Measurements from ENCODE around the gene PBLD.
"Not testable (repeated sequence)": the region's sequence is repeated elsewhere in the genome, so short reads cannot be mapped to it uniquely, and the experiment has no call there.

Gene PBLD

DNA sequence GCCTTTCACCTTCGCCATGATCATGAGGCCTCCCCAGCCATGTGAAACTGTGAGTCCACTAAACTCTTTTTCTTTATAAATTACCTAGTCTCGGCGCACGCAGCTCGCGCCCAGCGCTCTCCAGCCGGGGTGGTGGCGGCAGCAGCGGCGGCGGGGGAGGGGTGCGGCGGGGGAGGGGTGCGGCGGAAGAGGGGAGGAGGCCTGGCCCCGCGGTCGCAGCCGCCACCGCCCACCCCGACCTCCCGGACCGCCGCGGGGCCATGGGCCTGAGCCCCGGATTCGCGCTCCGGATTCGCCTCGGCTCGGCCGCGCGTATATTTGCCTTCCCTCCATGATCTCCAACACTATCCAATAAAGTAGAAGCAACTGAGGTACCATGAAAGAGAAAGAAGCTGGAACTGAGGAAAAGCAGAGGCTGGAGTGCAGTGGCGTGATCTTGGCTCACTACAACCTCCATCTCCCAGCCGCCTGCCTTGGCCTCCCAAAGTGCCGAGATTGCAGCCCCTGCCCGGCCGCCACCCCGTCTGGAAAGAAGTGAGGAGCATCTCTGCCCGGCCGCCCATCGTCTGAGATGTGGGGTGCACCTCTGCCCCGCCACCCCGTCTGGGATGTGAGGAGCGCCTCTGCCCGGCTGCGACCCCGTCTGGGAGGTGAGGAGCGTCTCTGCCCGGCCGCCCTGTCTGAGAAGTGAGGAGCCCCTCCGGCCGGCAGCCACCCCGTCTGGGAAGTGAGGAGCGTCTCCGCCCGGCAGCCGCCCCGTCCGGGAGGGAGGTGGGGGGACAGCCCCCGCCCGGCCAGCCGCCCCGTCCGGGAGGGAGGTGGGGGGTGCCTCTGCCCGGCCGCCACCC, 53.6 kb downstream of the PBLD start:
- not testable (repeated sequence) for DNase-seq (ENCODE audit: low spot score); H3K4me1 Mint-ChIP-seq (ENCODE audit: low read depth); H3K27ac Mint-ChIP-seq; H3K36me3 Mint-ChIP-seq (ENCODE audit: low read depth); H3K4me3 Mint-ChIP-seq; H3K27me3 Mint-ChIP-seq (ENCODE audit: low read depth)
- H3K9me3 Mint-ChIP-seq, result peaks cover 20% of the 10 kb centered on the region

DNA sequence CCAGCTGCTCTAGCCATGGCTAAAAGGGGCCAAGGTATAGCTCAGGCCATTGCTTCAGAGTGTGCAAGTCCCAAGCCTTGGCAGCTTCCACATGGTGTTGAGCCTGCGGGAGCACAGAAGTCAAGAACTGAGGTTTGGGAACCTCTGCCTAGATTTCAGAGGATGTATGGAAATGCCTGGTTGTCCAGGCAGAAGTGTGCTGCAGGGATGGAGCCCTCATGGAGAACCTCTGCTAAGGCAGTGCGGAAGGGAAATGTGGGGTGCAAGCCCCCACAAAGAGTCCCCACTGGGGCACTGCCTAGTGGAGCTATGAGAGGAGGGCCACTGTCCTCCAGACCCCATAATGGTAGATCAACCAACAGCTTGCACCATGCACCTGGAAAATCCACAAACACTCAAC, 54.9 kb downstream of the PBLD start:
- H3K27me3 Mint-ChIP-seq (ENCODE audit: low read depth); H3K4me1 Mint-ChIP-seq (ENCODE audit: low read depth); DNase-seq (ENCODE audit: low spot score); H3K27ac Mint-ChIP-seq; H3K4me3 Mint-ChIP-seq; H3K36me3 Mint-ChIP-seq (ENCODE audit: low read depth): not testable (repeated sequence)
- peaks cover 20% of the 10 kb centered on the region for H3K9me3 Mint-ChIP-seq

DNA sequence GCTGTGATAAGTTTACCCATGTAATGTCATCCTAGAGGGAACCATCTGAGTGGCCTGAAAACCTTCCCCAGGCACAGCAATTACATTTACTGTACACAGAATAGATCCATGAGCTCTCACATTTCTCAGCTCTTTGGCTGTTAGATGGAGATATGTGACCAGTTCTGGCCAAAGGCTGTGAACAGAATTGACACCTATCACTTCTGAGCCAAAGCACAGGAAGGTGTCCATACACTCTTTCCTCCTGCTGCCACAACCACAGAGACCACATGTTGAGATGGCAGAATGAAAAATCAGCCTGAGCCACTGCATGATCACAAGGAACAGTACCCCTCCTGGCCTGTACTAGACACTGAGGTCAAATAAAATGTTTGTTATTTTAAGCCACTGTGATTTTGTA, 56.5 kb downstream of the PBLD start:
- H3K27me3 Mint-ChIP-seq (ENCODE audit: low read depth), result no peaks in the 10 kb centered on the region
- no peak overlapping the region for H3K4me3 Mint-ChIP-seq
- peaks cover 20% of the 10 kb centered on the region for H3K9me3 Mint-ChIP-seq
- no peak overlapping the region for H3K27ac Mint-ChIP-seq
- peaks cover 2% of the 10 kb centered on the region for H3K36me3 Mint-ChIP-seq (ENCODE audit: low read depth)
- no peaks in the 10 kb centered on the region for H3K4me1 Mint-ChIP-seq (ENCODE audit: low read depth)
- no peak for DNase-seq (ENCODE audit: low spot score)

DNA sequence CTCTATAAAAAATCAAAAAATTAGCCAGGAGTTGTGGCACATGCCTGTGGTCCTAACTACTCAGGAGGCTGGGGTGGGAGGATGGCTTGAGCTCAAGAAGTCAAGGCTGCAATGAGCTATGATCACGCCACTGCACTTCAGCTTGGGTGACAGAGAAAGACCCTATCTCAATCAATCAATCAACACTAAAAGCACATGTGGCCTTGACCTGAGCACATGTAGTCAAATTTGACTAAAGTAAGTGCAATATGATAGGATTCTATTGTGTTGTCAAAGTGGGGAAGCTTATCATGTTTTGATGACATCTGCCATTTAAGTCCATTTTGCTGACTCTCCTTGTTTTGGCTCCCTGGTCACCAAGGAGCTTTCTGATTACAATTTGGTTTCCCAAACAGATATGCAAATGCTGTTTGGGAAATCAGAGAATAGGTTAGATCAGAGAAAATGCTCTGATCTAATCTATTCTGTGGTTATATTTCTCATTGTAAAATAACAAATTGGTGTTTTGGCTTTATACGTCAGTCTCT, 57.1 kb downstream of the PBLD start:
- Mint-ChIP-seq H3K27me3 (ENCODE audit: low read depth) (no peaks in the 10 kb centered on the region), H3K27ac (no peak overlapping the region), H3K36me3 (ENCODE audit: low read depth) (peaks cover 2% of the 10 kb centered on the region), H3K9me3 (peaks cover 20% of the 10 kb centered on the region), H3K4me3 (no peak overlapping the region), H3K4me1 (ENCODE audit: low read depth) (no peaks in the 10 kb centered on the region)
- DNase-seq (ENCODE audit: low spot score), result no peak

DNA sequence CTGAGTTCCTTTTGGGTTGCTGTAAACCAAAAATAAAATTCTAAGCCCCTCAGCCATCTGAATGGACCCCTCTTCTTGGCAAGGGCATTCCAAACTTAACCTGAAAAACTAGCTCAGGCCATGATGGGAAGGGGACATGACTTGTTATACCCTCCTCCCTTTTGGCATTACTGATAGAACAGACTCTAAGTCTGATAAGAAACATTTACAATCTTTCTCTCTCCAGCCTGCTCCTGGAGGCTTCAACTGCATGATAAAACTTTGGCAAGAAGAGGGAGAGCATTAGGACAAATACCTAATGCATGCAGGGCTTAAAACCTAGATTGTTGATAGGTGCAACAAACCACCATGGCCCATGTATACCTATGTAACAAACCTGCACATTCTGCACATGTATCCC, 59.9 kb downstream of the PBLD start:
- Mint-ChIP-seq H3K27ac (no peak overlapping the region), H3K9me3 (peaks cover 11% of the 10 kb centered on the region)

DNA sequence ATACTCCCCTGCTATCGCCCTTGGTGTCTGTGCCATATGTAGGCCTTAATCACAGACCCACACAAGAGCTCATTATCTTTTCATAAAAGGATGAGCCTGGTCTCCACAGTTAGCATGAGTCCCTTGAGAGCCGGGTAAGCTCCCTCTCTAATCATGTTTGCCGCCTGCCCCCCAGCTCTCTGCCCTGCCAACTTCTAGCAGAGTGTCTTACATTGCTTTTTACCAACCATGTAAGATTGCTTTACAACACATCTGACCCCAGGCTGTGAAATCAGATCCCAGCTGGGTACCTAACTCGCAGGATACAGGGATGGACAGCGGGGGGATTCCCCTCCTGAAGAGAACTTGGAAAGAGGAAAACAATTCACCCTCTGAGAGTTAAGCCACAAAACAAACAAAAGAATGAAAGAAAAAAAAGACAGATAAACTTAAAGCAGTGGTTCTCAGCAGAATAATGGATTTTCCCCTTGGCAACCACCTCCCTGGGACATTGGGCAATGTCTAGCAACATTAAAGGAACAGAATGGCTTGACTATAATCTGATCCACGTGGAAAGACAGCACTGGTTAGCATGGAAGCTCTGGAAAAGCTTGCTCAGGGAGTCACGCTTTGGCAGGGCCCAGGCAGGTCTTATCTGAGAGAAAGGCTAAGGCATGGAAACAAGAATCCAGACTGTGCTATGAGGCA, 61.4 kb downstream of the PBLD start:
- no peak for DNase-seq (ENCODE audit: low spot score)
- Mint-ChIP-seq H3K9me3 (no peaks in the 10 kb centered on the region), H3K27me3 (ENCODE audit: low read depth) (peaks cover 4% of the 10 kb centered on the region), H3K4me1 (ENCODE audit: low read depth) (no peaks in the 10 kb centered on the region), H3K4me3 (no peak overlapping the region), H3K27ac (no peak overlapping the region), H3K36me3 (ENCODE audit: low read depth) (no peaks in the 10 kb centered on the region)

More for the DNA sequence above, 59.9 kb downstream of the PBLD start:
- Mint-ChIP-seq H3K36me3 (ENCODE audit: low read depth) (peaks cover 2% of the 10 kb centered on the region), H3K4me1 (ENCODE audit: low read depth) (no peaks in the 10 kb centered on the region), H3K27me3 (ENCODE audit: low read depth) (peaks cover 4% of the 10 kb centered on the region), H3K4me3 (no peak overlapping the region)
- DNase-seq (ENCODE audit: low spot score), result no peak

DNA sequence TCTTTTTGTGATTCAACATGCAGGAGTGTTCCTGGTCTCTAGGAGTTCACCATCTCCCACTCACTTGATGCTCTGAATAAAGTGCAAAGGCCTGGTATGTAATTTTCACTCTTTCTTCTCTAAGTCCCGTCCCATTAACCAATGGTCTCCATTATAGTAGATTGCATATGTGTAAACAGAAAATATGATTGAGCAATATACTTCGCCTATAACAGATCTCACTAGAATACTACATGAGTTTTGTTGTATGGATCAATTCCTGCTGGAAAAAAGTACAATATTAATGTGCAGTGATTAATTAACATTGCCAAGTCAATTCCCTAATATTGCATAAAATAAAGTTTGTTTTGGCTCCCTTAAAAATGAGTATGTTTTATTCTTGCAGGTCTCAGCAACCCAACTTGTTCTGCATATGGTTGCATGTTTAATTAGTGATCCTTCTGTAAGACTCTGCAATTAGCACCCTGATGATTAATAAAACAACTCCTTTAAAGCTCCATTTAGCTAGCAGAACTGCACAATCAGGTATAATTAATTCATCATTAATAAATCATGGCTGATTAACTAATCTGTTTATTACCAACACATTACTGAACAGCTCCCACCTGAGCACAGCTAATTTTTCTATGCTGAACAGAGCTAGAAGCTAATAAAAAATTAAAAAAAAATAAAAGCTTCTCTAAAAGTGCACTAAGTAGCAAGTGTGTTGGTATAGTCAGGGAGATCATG, 63.0 kb downstream of the PBLD start:
- Mint-ChIP-seq H3K27ac (no peak overlapping the region), H3K9me3 (no peaks in the 10 kb centered on the region), H3K4me1 (ENCODE audit: low read depth) (no peaks in the 10 kb centered on the region), H3K27me3 (ENCODE audit: low read depth) (peaks cover 4% of the 10 kb centered on the region), H3K36me3 (ENCODE audit: low read depth) (no peaks in the 10 kb centered on the region), H3K4me3 (no peak overlapping the region)
- DNase-seq (ENCODE audit: low spot score), result no peak

DNA sequence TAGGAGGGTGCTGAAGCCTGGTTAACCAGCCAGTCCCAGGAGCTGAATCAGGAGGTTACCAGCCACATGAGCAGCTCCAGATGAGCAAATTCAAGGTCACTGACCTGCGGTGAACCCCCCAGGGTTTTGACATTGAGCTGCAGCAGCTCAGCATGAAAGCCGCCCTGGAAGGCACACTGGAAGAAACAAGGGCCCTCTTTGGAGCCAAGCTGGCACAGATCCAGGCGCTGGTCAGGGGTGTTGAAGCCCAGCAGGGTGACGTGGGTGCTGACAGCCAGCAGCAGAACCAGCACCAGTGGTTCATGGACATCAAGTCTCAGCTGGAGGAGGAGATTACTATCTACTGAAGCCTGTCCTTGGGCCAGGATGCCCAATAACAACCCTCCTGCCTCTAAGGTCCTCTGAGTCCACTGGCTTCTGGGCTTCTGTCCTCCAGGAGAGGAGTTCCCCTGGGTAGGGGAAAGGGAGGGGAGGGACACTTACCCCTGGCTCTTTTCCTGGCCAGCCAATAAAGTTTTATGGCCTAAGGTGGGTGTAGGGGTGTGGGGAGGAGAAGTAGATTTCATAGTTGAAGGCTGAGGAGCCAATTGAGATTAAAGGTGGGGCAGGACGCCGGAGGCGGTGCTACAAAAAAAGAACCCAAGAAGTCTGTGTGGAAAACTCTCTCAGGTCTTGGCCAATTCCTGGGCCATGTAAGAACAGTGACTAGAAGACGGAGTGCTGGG, 71.4 kb downstream of the PBLD start:
- no peaks in the 10 kb centered on the region for H3K4me1 Mint-ChIP-seq (ENCODE audit: low read depth)
- H3K36me3 Mint-ChIP-seq (ENCODE audit: low read depth), result no peaks in the 10 kb centered on the region
- no peaks in the 10 kb centered on the region for H3K9me3 Mint-ChIP-seq
- no peak overlapping the region for H3K27ac Mint-ChIP-seq
- peaks cover 9% of the 10 kb centered on the region for H3K27me3 Mint-ChIP-seq (ENCODE audit: low read depth)
- no peak overlapping the region for H3K4me3 Mint-ChIP-seq
- DNase-seq (ENCODE audit: low spot score), result no peak

DNA sequence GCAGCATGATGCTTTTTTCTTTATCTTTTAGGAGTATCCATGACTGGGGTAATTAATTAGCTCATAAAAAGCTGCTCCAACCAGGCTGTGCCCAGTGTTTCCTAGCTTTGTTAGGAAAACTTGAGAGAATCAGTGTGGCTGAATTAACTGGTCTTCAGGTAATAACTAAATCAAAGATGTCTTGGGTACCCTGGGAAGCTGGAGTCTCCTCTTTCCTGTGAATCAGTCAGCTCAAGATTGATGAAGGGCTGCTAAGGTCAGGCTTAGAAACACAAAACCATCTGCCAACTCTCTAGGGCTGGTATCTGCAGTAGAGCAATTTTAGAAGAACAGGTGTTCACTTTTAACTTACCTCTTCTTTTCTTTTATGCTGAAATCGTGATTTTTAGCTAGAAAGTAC, 79.4 kb downstream of the PBLD start:
- peaks cover 10% of the 10 kb centered on the region for H3K27me3 Mint-ChIP-seq (ENCODE audit: low read depth)
- H3K27ac Mint-ChIP-seq, result no peak overlapping the region
- peaks cover 6% of the 10 kb centered on the region for H3K4me1 Mint-ChIP-seq (ENCODE audit: low read depth)
- no peak for DNase-seq (ENCODE audit: low spot score)
- H3K9me3 Mint-ChIP-seq, result no peaks in the 10 kb centered on the region
- no peaks in the 10 kb centered on the region for H3K36me3 Mint-ChIP-seq (ENCODE audit: low read depth)
- H3K4me3 Mint-ChIP-seq, result no peak overlapping the region

DNA sequence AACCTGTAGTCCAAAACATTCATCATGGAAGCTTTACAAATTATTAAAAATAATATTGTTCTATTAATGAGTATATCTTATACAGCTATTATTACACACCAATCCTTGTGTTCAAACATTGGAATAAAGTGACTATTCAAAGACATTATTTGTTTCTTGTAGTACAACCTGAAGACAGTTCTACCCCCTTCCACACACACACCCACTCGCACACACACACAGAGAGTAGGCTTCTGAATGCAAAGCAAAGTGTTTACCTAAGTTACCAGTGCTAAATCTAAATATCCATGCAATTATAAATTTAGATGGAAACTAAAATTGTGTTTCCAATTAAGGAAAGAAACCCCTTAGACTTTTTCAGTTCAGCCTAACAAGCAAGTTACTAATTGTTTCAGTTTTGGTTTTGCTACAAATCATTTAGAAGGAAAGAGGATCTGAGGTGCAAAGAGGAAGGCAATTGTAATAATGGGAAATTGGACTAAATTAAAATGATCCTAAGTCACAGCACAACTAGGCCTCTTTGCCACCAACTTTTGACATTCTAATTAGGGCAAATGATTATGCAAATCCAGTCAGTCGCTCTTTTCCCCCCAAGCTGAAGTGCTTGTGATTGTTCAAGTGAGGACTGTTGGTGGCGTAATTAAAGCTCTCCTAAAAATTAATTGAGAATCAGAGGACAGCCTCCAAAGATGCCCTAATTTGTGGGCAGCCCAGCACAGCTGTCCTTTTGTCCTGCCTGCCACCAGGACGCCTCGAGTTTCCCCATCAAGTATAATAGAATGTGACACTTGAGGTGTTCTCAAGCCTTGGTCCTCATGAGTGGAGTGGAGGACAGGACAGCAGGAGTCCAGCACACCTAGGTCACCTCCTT, 80.9 kb downstream of the PBLD start:
- Mint-ChIP-seq H3K4me3 (no peak overlapping the region), H3K9me3 (no peaks in the 10 kb centered on the region), H3K27ac (no peak overlapping the region), H3K4me1 (ENCODE audit: low read depth) (peaks cover 6% of the 10 kb centered on the region), H3K27me3 (ENCODE audit: low read depth) (peaks cover 7% of the 10 kb centered on the region), H3K36me3 (ENCODE audit: low read depth) (no peaks in the 10 kb centered on the region)
- DNase-seq (ENCODE audit: low spot score), result no peak

DNA sequence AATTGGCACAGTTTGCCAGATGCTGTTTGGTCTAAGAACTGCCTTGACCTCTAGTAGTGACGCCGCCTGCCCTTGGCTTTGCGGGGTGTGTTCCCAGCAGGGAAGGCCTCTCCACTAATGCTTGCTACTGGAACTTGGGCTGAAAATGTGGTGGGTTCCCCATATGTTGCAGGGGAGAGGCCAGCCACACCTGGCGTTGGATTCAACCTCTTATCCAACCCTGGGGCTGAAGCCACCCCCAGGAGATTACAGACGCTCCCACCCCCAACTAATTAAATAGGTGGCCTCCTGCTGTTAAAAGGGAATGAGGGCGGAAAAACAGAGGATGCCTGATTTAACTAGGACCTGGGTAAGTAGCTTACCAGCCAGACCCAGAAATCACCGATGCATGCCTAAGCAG, 81.6 kb downstream of the PBLD start:
- H3K9me3 Mint-ChIP-seq, result no peaks in the 10 kb centered on the region
- no peaks in the 10 kb centered on the region for H3K36me3 Mint-ChIP-seq (ENCODE audit: low read depth)
- DNase-seq (ENCODE audit: low spot score), result no peak
- H3K4me1 Mint-ChIP-seq (ENCODE audit: low read depth), result peaks cover 6% of the 10 kb centered on the region
- no peak overlapping the region for H3K4me3 Mint-ChIP-seq
- H3K27me3 Mint-ChIP-seq (ENCODE audit: low read depth), result peaks cover 2% of the 10 kb centered on the region
- H3K27ac Mint-ChIP-seq, result no peak overlapping the region

DNA sequence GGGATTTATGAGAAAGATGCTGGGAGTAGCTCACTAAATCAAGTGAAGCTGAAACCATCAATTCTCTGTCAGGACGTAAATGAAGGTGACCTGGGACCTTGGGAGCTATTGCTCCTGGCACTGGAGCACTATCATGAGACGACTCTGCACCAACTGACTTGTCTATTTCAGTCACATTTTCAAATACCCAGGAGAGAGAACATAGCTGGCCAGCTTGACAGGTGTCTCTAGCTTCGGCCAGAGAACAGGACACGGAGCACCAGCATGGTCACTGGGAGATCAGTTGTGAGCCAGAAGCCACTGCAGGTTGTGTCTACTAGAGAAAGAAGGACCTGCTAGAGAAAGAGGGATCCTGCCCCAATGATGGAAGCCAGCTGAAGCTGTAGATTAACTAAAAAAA, 83.4 kb downstream of the PBLD start:
- H3K4me1 Mint-ChIP-seq (ENCODE audit: low read depth), result peaks cover 6% of the 10 kb centered on the region
- no peaks in the 10 kb centered on the region for H3K36me3 Mint-ChIP-seq (ENCODE audit: low read depth)
- no peak overlapping the region for H3K4me3 Mint-ChIP-seq
- peaks cover 2% of the 10 kb centered on the region for H3K27me3 Mint-ChIP-seq (ENCODE audit: low read depth)
- H3K9me3 Mint-ChIP-seq, result no peaks in the 10 kb centered on the region
- H3K27ac Mint-ChIP-seq, result no peak overlapping the region
- DNase-seq (ENCODE audit: low spot score), result no peak

DNA sequence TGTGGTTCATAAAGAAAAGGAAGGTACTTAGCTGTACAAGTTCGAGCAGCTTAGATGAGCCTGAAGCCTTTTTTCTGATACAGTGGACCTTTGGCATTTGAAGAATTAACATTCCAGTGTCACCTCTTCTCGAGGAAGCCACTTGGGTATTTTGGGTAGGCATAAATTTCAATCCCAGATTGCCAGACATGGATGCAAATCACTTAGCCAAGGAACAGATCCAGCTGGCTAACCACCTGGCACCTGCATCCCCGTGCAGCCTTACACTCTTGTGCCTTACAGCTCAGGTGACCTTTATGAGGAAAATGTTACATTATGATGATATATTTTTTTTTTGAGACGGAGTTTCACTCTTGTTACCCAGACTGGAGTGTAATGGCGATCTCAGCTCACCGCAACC, 84.8 kb downstream of the PBLD start:
- no peak for DNase-seq (ENCODE audit: low spot score)
- no peak overlapping the region for H3K4me3 Mint-ChIP-seq
- H3K4me1 Mint-ChIP-seq (ENCODE audit: low read depth), result peaks cover 6% of the 10 kb centered on the region
- peaks cover 2% of the 10 kb centered on the region for H3K27me3 Mint-ChIP-seq (ENCODE audit: low read depth)
- no peak overlapping the region for H3K27ac Mint-ChIP-seq
- no peaks in the 10 kb centered on the region for H3K36me3 Mint-ChIP-seq (ENCODE audit: low read depth)
- H3K9me3 Mint-ChIP-seq, result no peaks in the 10 kb centered on the region

All from T-helper 2 cell treated with Interferon-gamma antibody and Interleukin-4, amounts not matched to agents 5 μg/mL and 100 μg/mL, for 36 hours (primary cell).